Activated T-cell treated with anti-CD3 and anti-CD28 coated beads, Interleukin-2, amount 50 U/mL, for 72 hours (primary cell): ENCODE data around the gene UTS2B. TPM values are rescaled to one million over a fixed set of nuclear protein-coding genes. Genes with fewer than 3 reads are reported as not detected.

Source experiments
- ATAC-seq, 2 donors: fragments of 150-1000 bp; cut with Tn5 transposase; replicated peaks in 1 of 2; 2 replicates each; pipeline ENCODE4 v1.10.0; 2021; ENCODE audit warnings: moderate library complexity in 2 of 2, mild to moderate bottlenecking in 1 of 2
- DNase-seq, 2 donors: peaks; one replicate each; pipeline ENCODE4 v3.0.0; 2021 to 2022; ENCODE audit warnings: mixed read lengths in 1 of 2
- H3K27ac Mint-ChIP-seq: one replicate; pipeline ENCODE4 v1.8.0; 2022; ENCODE audit warnings: mild to moderate bottlenecking, moderate library complexity, mixed read lengths
- H3K27me3 Mint-ChIP-seq: one replicate; pipeline ENCODE4 v1.8.0; 2022; ENCODE audit warnings: low read depth, mixed read lengths
- H3K36me3 Mint-ChIP-seq, 2 donors: one replicate each; pipeline ENCODE4 v1.8.0; 2022; ENCODE audit warnings: mixed read lengths in 2 of 2, mild to moderate bottlenecking in 1 of 2; ENCODE audit not compliant: insufficient read depth in 2 of 2
- H3K4me1 Mint-ChIP-seq: one replicate; pipeline ENCODE4 v1.8.0; 2022; ENCODE audit warnings: low read depth, mixed read lengths
- H3K4me3 Mint-ChIP-seq, 2 donors: one replicate each; pipeline ENCODE4 v1.8.0; 2022; ENCODE audit warnings: mild to moderate bottlenecking in 2 of 2, mixed read lengths in 2 of 2, moderate library complexity in 2 of 2
- H3K9me3 Mint-ChIP-seq, 2 donors: one replicate each; pipeline ENCODE4 v1.8.0; 2022; ENCODE audit warnings: mixed read lengths in 2 of 2
- total RNA-seq, 2 donors: library from RNA; stranded (reverse); gene quantifications; one replicate each; pipeline ENCODE4 v1.2.3, GENCODE V29; 2022

The UTS2B gene, protein sequence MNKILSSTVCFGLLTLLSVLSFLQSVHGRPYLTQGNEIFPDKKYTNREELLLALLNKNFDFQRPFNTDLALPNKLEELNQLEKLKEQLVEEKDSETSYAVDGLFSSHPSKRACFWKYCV
- total RNA-seq, result not detected

- peak; percentile 29 to 45 for ATAC-seq
- Mint-ChIP-seq H3K4me1 (peaks cover 18% of the 10 kb centered on the region), H3K27ac (peak within 1 kb of the TSS; percentile 85), H3K4me3 (peak within 1 kb of the TSS; percentile 72 to 89), H3K9me3 (no peaks in the 10 kb centered on the region), H3K36me3 (peaks cover 2% of the 10 kb centered on the region in 2 donors), H3K27me3 (peaks cover 23% of the 10 kb centered on the region)
- peak; percentile 17 to 19 for DNase-seq
Measured at GRCh38 chr3:191329654-191330529, at the start of gene UTS2B. UTS2B (minus strand) TSS chr3:191330526; CDS start chr3:191282189, 48,337 bp downstream.

GRCh38 chr3:191380001-191380400 is 49.7 kb upstream of the UTS2B start:
- DNase-seq (no peak), ATAC-seq (no peak)
- H3K27ac Mint-ChIP-seq, result no peak overlapping the region
- H3K4me1 Mint-ChIP-seq, result no peaks in the 10 kb centered on the region
- no peak overlapping the region for H3K4me3 Mint-ChIP-seq
- H3K9me3 Mint-ChIP-seq, result no peaks in the 10 kb centered on the region
- no peaks in the 10 kb centered on the region for H3K36me3 Mint-ChIP-seq
- H3K27me3 Mint-ChIP-seq, result no peaks in the 10 kb centered on the region

DNA sequence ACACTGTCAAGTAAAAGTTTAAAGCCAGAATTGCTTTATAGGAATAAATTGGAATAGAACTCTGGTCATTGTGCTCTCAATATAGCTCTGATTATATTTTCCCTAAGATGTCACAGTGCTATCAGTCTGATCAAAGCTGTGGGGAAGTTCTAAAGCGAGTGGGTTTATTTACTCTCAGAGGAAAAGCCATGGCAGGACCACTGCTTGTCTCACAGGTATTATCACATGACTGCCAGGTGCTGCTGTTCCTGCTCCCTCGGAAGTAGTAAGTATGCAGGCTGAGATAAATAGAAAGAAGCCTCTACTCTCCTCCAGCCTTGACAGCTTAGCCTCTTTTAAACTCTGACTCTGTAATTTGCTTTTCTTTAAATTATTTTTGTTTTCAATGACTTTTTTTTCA is 49.1 kb upstream of the UTS2B start:
- no peak overlapping the region for H3K27ac Mint-ChIP-seq
- no peak overlapping the region for H3K4me3 Mint-ChIP-seq
- no peaks in the 10 kb centered on the region for H3K27me3 Mint-ChIP-seq
- no peaks in the 10 kb centered on the region for H3K9me3 Mint-ChIP-seq
- no peaks in the 10 kb centered on the region for H3K36me3 Mint-ChIP-seq
- no peak for DNase-seq
- H3K4me1 Mint-ChIP-seq, result no peaks in the 10 kb centered on the region
- no peak for ATAC-seq

DNA sequence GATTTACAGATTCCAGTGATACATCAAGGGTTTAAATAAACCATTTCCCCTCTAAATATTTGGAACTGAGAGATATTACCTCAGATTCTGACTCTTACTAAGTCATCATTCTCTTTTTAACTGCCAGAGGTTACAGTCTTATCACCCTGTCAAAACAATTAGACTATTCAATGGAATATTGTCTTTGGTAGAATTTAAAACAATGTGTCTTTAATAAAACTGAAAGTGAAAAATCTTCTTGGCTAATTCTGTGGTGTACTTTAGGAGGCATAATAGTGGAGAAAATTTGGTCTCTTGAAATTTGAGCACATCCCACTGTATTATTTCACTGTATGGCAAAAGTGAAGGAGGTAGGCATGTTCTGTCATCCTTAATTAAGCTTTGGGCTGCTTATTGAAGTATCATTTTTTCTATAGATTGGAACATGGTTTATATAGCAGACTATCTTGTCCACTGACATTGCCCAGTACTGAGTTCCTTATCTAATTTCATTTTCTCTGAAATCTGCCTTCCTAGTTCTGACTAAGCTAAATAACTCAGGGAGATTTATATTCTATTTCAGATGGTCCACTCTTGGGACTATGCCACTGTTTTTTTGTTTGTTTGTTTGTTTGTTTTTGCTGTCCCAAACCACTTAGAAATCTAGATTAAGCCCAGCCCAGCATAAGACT is 48.0 kb upstream of the UTS2B start:
- Mint-ChIP-seq H3K4me3 (no peak overlapping the region), H3K27ac (no peak overlapping the region), H3K4me1 (no peaks in the 10 kb centered on the region), H3K27me3 (no peaks in the 10 kb centered on the region), H3K9me3 (no peaks in the 10 kb centered on the region), H3K36me3 (no peaks in the 10 kb centered on the region)
- DNase-seq (no peak), ATAC-seq (no peak)

DNA sequence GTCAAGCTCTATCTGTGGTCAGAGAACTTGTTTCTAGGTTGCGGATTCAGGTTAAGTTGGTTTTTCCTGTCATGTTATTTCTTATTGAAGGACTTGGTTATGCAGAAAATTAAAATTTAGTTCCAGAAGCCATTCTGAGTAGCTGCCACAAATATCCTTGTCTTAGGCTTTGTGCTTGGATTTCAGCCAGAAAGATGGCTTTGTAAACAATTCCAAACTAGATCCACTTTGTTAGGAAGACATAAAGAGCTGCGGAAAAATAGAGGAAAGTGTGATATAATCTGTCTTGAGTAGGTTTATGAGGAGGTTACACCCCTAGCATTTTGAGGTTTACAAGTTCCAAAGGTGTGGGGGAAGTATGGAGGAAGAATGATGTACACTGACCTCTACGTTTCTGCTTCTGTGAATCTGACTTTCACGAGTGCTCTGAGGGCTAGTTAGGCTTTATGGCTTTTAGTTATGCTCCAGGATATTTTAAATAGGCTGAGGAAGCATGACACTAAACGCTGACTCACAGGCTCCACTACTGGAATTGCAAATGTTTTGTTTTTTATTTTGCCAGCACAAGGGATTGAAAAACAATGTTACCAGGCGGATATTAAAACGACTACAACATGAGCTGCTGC is 46.3 kb upstream of the UTS2B start:
- ATAC-seq (no peak), DNase-seq (no peak)
- H3K36me3 Mint-ChIP-seq, result no peaks in the 10 kb centered on the region
- no peaks in the 10 kb centered on the region for H3K4me1 Mint-ChIP-seq
- H3K9me3 Mint-ChIP-seq, result no peaks in the 10 kb centered on the region
- no peaks in the 10 kb centered on the region for H3K27me3 Mint-ChIP-seq
- no peak overlapping the region for H3K27ac Mint-ChIP-seq
- no peak overlapping the region for H3K4me3 Mint-ChIP-seq

DNA sequence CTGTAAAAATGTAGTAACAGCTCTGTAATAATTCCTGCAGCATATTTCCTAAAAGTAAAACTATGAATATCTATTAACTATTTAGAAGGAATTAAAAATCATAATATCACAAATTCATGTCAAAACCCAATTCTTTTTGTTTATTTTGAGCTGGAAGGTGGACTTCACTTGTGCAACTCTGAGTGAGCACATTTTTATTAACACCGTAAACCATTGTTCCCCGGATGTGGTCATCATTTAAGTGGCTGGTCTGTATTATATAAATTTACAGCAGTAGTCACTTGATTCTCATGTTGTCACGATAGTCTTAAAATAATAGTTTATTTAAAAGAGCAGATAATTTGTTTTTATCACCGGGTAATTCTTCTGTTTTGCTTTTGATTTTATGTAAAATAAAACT is 43.0 kb upstream of the UTS2B start:
- no peak for ATAC-seq
- no peaks in the 10 kb centered on the region for H3K27me3 Mint-ChIP-seq
- H3K4me3 Mint-ChIP-seq, result no peak overlapping the region
- H3K4me1 Mint-ChIP-seq, result no peaks in the 10 kb centered on the region
- no peaks in the 10 kb centered on the region for H3K36me3 Mint-ChIP-seq
- no peaks in the 10 kb centered on the region for H3K9me3 Mint-ChIP-seq
- DNase-seq, result no peak
- H3K27ac Mint-ChIP-seq, result no peak overlapping the region

GRCh38 chr3:191372122-191372521 is 41.8 kb upstream of the UTS2B start:
- H3K4me3 Mint-ChIP-seq, result no peak overlapping the region
- no peaks in the 10 kb centered on the region for H3K27me3 Mint-ChIP-seq
- H3K9me3 Mint-ChIP-seq, result no peaks in the 10 kb centered on the region
- no peak overlapping the region for H3K27ac Mint-ChIP-seq
- DNase-seq (no peak), ATAC-seq (no peak)
- no peaks in the 10 kb centered on the region for H3K4me1 Mint-ChIP-seq
- H3K36me3 Mint-ChIP-seq, result no peaks in the 10 kb centered on the region

DNA sequence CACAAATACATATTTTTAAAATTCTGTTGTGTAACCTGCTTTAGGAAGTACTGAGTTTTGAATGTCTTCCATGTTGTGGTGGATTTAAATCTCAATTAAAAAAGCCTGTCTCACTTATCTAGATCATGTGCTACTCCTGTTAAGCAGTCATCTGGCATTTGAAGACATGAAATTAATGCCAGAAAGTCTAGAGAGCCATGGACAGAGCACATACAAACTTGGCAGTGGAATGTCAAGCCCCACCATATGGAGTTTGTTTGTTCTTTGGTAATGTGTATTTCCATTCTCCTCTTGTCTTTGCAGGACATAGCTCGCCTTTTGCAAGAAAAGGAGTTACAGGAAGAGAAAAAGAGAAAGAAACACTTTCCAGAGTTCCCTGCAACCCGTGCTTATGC is 39.3 kb upstream of the UTS2B start:
- ATAC-seq, result no peak
- Mint-ChIP-seq H3K4me1 (no peaks in the 10 kb centered on the region), H3K9me3 (no peaks in the 10 kb centered on the region), H3K36me3 (no peaks in the 10 kb centered on the region), H3K27me3 (no peaks in the 10 kb centered on the region), H3K4me3 (no peak overlapping the region), H3K27ac (no peak overlapping the region)
- no peak for DNase-seq

GRCh38 chr3:191368755-191369615 is 38.7 kb upstream of the UTS2B start:
- Mint-ChIP-seq H3K36me3 (no peaks in the 10 kb centered on the region), H3K9me3 (no peaks in the 10 kb centered on the region), H3K27me3 (no peaks in the 10 kb centered on the region), H3K27ac (no peak overlapping the region), H3K4me1 (no peaks in the 10 kb centered on the region), H3K4me3 (no peak overlapping the region)
- ATAC-seq, result no peak
- DNase-seq, result no peak

DNA sequence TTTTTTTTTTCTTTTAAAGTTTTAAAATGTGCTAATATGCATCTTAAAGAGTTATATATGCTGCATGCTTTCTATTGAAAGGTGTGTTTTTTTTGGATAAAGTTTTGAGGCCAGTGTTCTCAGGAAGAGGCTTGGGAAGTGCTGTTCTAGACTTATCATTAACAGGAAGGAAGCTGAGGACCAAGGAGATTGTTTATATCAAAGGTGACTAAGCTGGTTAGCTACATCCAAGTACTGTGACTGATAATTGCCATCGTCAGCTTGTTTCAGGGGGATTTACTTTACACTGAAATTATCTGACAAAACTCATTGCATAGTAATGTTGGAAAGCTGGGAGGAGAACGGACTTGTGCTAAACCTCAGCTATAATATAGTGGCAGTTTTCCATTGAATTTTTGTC is 36.3 kb upstream of the UTS2B start:
- no peaks in the 10 kb centered on the region for H3K36me3 Mint-ChIP-seq
- ATAC-seq (no peak), DNase-seq (no peak)
- H3K9me3 Mint-ChIP-seq, result no peaks in the 10 kb centered on the region
- H3K4me1 Mint-ChIP-seq, result no peaks in the 10 kb centered on the region
- H3K4me3 Mint-ChIP-seq, result no peak overlapping the region
- no peaks in the 10 kb centered on the region for H3K27me3 Mint-ChIP-seq
- H3K27ac Mint-ChIP-seq, result no peak overlapping the region

- no peaks in the 10 kb centered on the region for H3K27me3 Mint-ChIP-seq
- H3K4me3 Mint-ChIP-seq, result no peak overlapping the region
- DNase-seq (no peak), ATAC-seq (no peak)
- H3K9me3 Mint-ChIP-seq, result no peaks in the 10 kb centered on the region
- H3K27ac Mint-ChIP-seq, result no peak overlapping the region
- H3K36me3 Mint-ChIP-seq, result peaks cover 0 to 2% of the 10 kb centered on the region in 2 donors
- H3K4me1 Mint-ChIP-seq, result peaks cover 15% of the 10 kb centered on the region
Measured at GRCh38 chr3:191363221-191363620, 32.9 kb upstream of the UTS2B start.

GRCh38 chr3:191362524-191363090 is 32.3 kb upstream of the UTS2B start:
- DNase-seq (no peak), ATAC-seq (no peak)
- Mint-ChIP-seq H3K27me3 (no peaks in the 10 kb centered on the region), H3K36me3 (peaks cover 0 to 2% of the 10 kb centered on the region in 2 donors), H3K4me3 (no peak overlapping the region), H3K9me3 (no peaks in the 10 kb centered on the region), H3K27ac (peak overlapping the region; percentile 54), H3K4me1 (peaks cover 16% of the 10 kb centered on the region)
